Skeletal muscle satellite cell (primary cell): Measurements from ENCODE around the gene EXTL2.
"Not testable (repeated sequence)": the region's sequence is repeated elsewhere in the genome, so short reads cannot be mapped to it uniquely, and the experiment has no call there.

Source experiments
- H3K27me3 ChIP-seq: 2 replicates; pipeline ENCODE4 v1.7.0; 2013; ENCODE audit warnings: low read length; ENCODE audit not compliant: control insufficient read depth, insufficient read depth
- H3K36me3 ChIP-seq: 2 replicates; pipeline ENCODE4 v1.7.0; 2013; ENCODE audit warnings: mild to moderate bottlenecking, control low read depth, low read length; ENCODE audit not compliant: insufficient read depth
- H3K4me1 ChIP-seq: 2 replicates; pipeline ENCODE4 v1.7.0; 2013; ENCODE audit warnings: low read length; ENCODE audit not compliant: control insufficient read depth, insufficient read depth
- H3K4me2 ChIP-seq: 2 replicates; pipeline ENCODE4 v1.7.0; 2013; ENCODE audit warnings: mild to moderate bottlenecking, low read length
- H3K4me3 ChIP-seq: 2 replicates; pipeline ENCODE4 v1.7.0; 2013; ENCODE audit warnings: low read length
- H3K9ac ChIP-seq: 2 replicates; pipeline ENCODE4 v1.7.0; 2013; ENCODE audit warnings: mild to moderate bottlenecking, low read depth, low read length, moderate library complexity
- H3K9me3 ChIP-seq: replicated peaks from 2 replicates; pipeline ENCODE4 v1.7.0; 2013; ENCODE audit warnings: mild to moderate bottlenecking, control low read depth, low read length

Gene EXTL2

GRCh38 chr1:100876291-100876690 is 18.4 kb downstream of the EXTL2 start:
- peaks cover 28% of the 10 kb centered on the region for H3K36me3 ChIP-seq
- no peak overlapping the region for H3K9ac ChIP-seq
- no peak overlapping the region for H3K4me2 ChIP-seq
- no peaks in the 10 kb centered on the region for H3K9me3 ChIP-seq
- no peak overlapping the region for H3K4me3 ChIP-seq
- H3K27me3 ChIP-seq: no peaks in the 10 kb centered on the region
- no peaks in the 10 kb centered on the region for H3K4me1 ChIP-seq

GRCh38 chr1:100875228-100875627 is 19.4 kb downstream of the EXTL2 start:
- Histone ChIP-seq H3K36me3 (peaks cover 28% of the 10 kb centered on the region), H3K9ac (no peak overlapping the region), H3K4me3 (no peak overlapping the region), H3K27me3 (no peaks in the 10 kb centered on the region), H3K4me2 (no peak overlapping the region), H3K9me3 (no peaks in the 10 kb centered on the region), H3K4me1 (no peaks in the 10 kb centered on the region)

GRCh38 chr1:100874433-100874832 is 20.2 kb downstream of the EXTL2 start:
- no peaks in the 10 kb centered on the region for H3K4me1 ChIP-seq
- H3K9ac ChIP-seq: no peak overlapping the region

GRCh38 chr1:100869996-100870395 is 24.6 kb downstream of the EXTL2 start:
- Histone ChIP-seq H3K4me2 (no peak overlapping the region), H3K9ac (no peak overlapping the region), H3K4me1 (peaks cover 16% of the 10 kb centered on the region), H3K36me3 (peaks cover 10% of the 10 kb centered on the region), H3K27me3 (no peaks in the 10 kb centered on the region), H3K9me3 (no peaks in the 10 kb centered on the region), H3K4me3 (no peak overlapping the region)

More at GRCh38 chr1:100874433-100874832, 20.2 kb downstream of the EXTL2 start:
- Histone ChIP-seq H3K4me3 (no peak overlapping the region), H3K9me3 (no peaks in the 10 kb centered on the region), H3K4me2 (no peak overlapping the region), H3K36me3 (peaks cover 28% of the 10 kb centered on the region), H3K27me3 (no peaks in the 10 kb centered on the region)

- no peaks in the 10 kb centered on the region for H3K9me3 ChIP-seq
- peak overlapping the region; percentile 21 for H3K4me3 ChIP-seq
- H3K4me2 ChIP-seq: peak overlapping the region; percentile 68
- no peaks in the 10 kb centered on the region for H3K36me3 ChIP-seq
- peak overlapping the region; percentile 36 for H3K9ac ChIP-seq
- H3K27me3 ChIP-seq: no peaks in the 10 kb centered on the region
- peaks cover 16% of the 10 kb centered on the region for H3K4me1 ChIP-seq
Measured at GRCh38 chr1:100868364-100868995, 26.2 kb downstream of the EXTL2 start.

- H3K4me3 ChIP-seq: no peak overlapping the region
- H3K4me2 ChIP-seq: no peak overlapping the region
- H3K4me1 ChIP-seq: peaks cover 30% of the 10 kb centered on the region
- no peaks in the 10 kb centered on the region for H3K9me3 ChIP-seq
- H3K36me3 ChIP-seq: no peaks in the 10 kb centered on the region
- H3K27me3 ChIP-seq: no peaks in the 10 kb centered on the region
- H3K9ac ChIP-seq: peak overlapping the region; percentile 31
Measured at GRCh38 chr1:100866901-100867206, 27.8 kb downstream of the EXTL2 start.

- Histone ChIP-seq H3K9ac (peak overlapping the region; percentile 72), H3K4me2 (peak overlapping the region; percentile 33), H3K9me3 (no peaks in the 10 kb centered on the region), H3K36me3 (no peaks in the 10 kb centered on the region), H3K4me1 (peaks cover 36% of the 10 kb centered on the region), H3K4me3 (no peak overlapping the region), H3K27me3 (no peaks in the 10 kb centered on the region)
Measured at GRCh38 chr1:100866041-100866900, 28.4 kb downstream of the EXTL2 start.

- H3K36me3 ChIP-seq: no peaks in the 10 kb centered on the region
- H3K4me2 ChIP-seq: peak overlapping the region; percentile 42
- peaks cover 46% of the 10 kb centered on the region for H3K4me1 ChIP-seq
- no peaks in the 10 kb centered on the region for H3K27me3 ChIP-seq
- H3K4me3 ChIP-seq: no peak overlapping the region
- H3K9ac ChIP-seq: peak overlapping the region; percentile 74
- H3K9me3 ChIP-seq: peaks cover 2% of the 10 kb centered on the region
Measured at GRCh38 chr1:100862591-100862990, 32.1 kb downstream of the EXTL2 start.

GRCh38 chr1:100861379-100861778 is 33.3 kb downstream of the EXTL2 start:
- Histone ChIP-seq H3K4me3 (peak overlapping the region; percentile 26), H3K4me2 (peak overlapping the region; percentile 42), H3K36me3 (no peaks in the 10 kb centered on the region)

GRCh38 chr1:100860397-100860991 is 34.1 kb downstream of the EXTL2 start:
- Histone ChIP-seq H3K4me1 (peaks cover 38% of the 10 kb centered on the region), H3K9ac (no peak overlapping the region), H3K4me2 (no peak overlapping the region), H3K36me3 (no peaks in the 10 kb centered on the region), H3K27me3 (no peaks in the 10 kb centered on the region), H3K9me3 (peaks cover 6% of the 10 kb centered on the region), H3K4me3 (no peak overlapping the region)

More at GRCh38 chr1:100861379-100861778, 33.3 kb downstream of the EXTL2 start:
- Histone ChIP-seq H3K27me3 (no peaks in the 10 kb centered on the region), H3K4me1 (peaks cover 46% of the 10 kb centered on the region), H3K9ac (peak overlapping the region; percentile 74), H3K9me3 (peaks cover 2% of the 10 kb centered on the region)

GRCh38 chr1:100855116-100855515 is 39.5 kb downstream of the EXTL2 start:
- not testable (repeated sequence) for H3K4me3 ChIP-seq, H3K36me3 ChIP-seq, H3K27me3 ChIP-seq, H3K9ac ChIP-seq, H3K9me3 ChIP-seq
- Histone ChIP-seq H3K4me2 (peak overlapping the region; percentile 51), H3K4me1 (peaks cover 17% of the 10 kb centered on the region)
